GM19395 (cell line): ENCODE results near the gene PPM1L.
A peak's percentile ranks its signal among the peaks of the same experiment; 100 is the strongest.

Source experiments
- ATAC-seq: cut with Tn5 transposase; IDR thresholded peaks from one replicate; pipeline ENCODE4 v1.9.1; 2021; ENCODE audit warnings: mild to moderate bottlenecking, moderate library complexity; ENCODE audit not compliant: unreplicated experiment

The PPM1L gene

GRCh38 chr3:160842021-160843005, 86.3 kb downstream of the PPM1L start:
- no peak for ATAC-seq

DNA sequence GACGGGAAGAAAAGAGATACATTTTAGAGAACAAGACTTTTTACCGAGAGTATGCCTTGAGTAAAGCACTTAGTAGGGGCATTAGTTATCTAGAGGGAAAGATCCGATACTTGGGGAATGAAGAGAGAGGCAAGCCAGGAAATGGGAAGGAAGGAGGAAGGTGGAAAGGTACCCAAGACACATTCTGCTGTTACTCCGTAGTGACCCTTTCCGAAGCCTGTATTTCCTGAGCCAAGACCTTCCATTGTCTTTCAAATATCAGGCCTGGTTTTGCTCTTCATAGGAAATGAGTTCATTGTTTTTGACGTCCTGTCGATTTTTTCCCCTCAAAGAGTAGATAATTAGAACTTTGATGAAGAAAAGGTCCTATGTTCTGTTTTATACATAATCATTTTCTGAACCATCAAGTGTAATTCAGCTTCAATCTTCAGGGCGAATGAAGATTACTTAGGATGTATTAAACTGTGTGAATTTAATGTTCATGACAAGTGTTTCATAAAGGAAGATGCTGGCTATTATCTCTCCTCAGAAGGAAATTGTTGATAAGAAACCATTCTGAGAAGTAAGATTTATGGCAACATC, 95.7 kb downstream of the PPM1L start:
- no peak for ATAC-seq

DNA sequence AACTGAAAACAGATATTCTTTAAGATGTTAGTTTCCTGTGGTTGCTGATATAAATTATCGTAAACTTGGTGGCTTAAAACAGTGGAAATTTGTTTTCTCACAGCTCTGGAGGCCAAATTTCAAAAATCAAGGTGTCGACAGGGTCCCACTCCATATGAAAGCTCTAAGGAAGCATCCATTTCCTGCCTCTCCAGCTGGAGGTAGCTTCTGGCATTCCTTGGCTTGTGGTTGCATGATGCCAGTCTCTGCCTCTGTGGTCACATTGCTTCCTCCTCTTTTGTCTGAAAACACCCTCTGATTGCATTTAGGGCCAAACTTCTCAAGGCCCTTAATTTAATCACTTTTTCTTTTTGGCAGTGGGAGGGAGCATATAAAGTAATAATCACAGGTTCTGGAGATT, 96.8 kb downstream of the PPM1L start:
- no peak for ATAC-seq

GRCh38 chr3:160856450-160856849, 100.4 kb downstream of the PPM1L start:
- no peak for ATAC-seq

DNA sequence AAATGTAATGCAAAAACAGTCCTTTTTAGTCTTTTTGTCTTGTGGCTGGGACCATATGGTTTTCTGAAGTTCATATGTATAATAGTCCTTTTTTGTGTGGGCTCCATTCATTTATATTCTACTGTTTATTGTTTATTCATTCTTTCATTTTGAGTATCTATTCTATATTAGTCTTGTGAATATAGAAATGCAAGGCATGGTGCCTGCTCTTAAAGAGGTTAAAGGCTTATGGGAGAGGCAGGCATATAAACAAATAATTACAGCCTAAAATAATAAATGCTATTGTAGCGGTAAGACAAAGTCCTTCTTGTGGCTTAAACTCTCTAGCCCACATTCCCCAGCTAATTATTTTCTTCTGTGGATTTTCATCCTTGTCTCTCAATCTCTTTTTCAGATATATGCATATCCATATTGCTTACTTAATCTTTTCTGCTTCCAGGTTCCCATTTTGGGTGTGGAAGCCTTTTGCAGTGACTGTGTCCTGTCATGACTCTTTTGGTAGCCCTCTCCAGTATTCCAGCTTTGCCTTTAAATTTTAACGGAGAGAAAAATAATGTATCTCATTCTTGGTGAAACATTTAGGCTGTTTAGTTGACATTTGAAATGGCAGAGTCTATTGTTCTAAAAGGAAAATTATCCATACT, 101.6 kb downstream of the PPM1L start:
- no peak for ATAC-seq

DNA sequence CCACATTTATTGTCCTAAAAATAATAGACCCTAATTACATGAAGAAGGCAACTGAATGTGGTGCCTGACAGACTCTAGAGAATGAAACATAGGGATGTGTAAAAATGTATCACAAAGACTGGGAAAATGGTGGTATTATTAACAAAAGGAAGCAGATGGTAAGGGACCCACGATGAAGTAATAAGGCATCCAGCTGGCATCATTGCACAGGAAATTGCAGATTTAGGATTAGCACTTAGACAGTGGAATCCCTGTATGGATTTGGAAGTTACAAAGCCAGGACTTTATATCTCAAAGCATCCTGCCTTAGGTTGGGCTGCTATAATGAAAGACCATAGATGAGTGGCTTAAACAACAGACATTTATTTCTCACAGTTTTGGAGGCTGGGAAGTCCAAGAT, 104.3 kb downstream of the PPM1L start:
- ATAC-seq: no peak

DNA sequence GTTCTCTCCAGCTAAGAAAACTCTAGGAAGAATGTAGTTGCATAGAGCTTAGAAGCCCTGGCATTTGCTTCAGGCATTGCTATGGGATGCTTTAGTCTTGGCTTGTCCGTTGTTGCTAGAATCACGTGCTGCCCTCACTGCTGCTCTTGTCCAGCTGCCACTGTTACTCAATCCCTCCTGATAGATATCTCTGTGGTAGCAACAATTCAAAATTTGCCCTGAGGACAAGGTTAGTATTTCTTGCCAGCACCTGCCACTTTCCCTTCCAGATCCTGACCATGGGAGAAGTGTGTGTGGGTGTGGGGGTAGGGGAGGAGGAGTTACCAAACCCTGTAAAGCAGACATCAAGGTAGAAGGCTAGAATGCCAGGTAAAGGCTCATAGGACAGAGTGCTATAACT, 113.8 kb downstream of the PPM1L start:
- no peak for ATAC-seq

DNA sequence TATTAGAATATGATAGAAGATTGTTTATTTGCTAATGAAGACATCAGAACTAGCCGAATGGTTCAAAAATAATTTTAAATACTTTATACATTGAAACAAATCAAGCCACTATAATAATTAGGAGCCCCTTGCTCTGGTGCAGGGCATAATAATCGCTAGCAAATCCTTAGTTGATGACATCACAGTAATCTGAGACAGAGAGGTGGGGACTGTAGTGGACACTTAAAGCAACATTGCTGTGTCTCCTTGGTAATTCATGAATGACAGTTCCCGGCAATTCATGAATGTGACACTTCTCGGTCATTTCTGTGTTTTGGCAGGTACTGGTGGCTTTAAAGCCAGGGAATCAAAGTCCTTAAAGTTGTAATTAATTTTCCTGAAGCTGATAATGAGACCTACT, 114.3 kb downstream of the PPM1L start:
- ATAC-seq: no peak

- ATAC-seq: no peak
These were observed 118.7 kb downstream of the PPM1L start for GRCh38 chr3:160874736-160875135.

GRCh38 chr3:160876643-160877042, 120.6 kb downstream of the PPM1L start:
- ATAC-seq: no peak

GRCh38 chr3:160879859-160880258, 123.8 kb downstream of the PPM1L start:
- no peak for ATAC-seq

- ATAC-seq: no peak
These were observed 127.3 kb downstream of the PPM1L start for GRCh38 chr3:160883373-160883772.

- ATAC-seq: peak; percentile 48
These were observed 129.8 kb downstream of the PPM1L start for GRCh38 chr3:160885791-160886286.

- ATAC-seq: peak; percentile 86
These were observed 130.4 kb downstream of the PPM1L start for GRCh38 chr3:160886421-160886820.

DNA sequence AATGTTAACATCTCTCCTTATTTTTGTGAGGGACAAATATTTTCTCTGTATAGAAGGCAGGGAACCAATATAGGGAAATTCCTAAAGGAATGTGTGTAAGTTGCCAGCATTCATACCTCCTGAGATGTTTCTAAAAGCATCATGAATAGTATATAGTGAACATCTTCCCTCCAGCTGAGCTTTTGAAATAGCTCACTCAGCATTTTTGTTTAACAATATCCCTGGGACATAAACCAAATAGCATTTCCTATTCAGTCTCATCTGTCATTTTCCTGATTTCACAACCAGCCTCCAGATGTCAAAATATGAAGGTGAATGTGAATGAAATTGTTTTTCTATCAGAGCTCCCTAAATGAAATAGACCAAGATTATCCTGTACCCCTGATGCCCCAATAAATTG, 137.2 kb downstream of the PPM1L start:
- ATAC-seq: no peak

GRCh38 chr3:160904691-160905090, 148.7 kb downstream of the PPM1L start:
- ATAC-seq: no peak

GRCh38 chr3:160906646-160907045, 150.6 kb downstream of the PPM1L start:
- no peak for ATAC-seq

DNA sequence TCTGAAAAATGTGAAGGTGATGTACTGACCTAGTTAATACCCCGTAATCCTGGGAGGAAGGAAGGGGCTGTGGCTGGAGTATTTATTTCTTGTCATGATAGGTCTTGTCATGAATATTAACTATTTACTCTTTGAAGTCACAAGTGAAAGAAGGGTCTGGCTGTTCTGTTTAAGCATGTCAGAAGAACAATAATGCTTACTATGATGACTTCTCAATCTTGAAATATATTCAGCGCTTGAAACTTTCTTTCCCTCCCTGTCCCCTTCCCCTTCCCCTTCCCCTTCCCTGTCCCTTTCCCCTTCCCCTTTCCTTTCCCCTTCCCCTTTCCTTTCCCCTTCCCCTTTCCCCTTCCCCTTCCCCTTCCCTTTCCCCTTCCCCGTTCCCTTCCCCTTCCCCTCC, 153.9 kb downstream of the PPM1L start:
- no peak for ATAC-seq

DNA sequence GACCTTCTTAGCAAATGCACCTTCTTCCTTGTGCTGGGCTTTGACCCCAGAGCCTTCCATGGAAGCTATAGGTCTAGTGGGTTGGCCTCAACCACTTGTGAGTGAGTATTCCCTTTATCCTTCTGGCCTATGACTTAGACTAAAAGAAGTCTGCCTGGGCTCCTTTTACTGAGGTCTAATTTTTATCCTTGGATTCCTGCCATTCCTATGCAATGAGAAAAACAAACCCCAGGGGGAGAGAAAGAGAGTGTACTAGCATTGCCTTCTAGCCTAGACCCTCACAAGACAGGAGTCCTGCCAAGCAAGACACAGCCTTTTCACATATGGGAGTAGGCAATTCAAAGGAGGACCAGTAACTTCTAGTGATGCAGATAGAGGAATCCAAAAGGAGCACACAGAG, 155.4 kb downstream of the PPM1L start:
- ATAC-seq: no peak

GRCh38 chr3:160916472-160916871, 160.4 kb downstream of the PPM1L start:
- no peak for ATAC-seq

GRCh38 chr3:160919942-160920341, 163.9 kb downstream of the PPM1L start:
- ATAC-seq: no peak
